DND-41 (cell line): ENCODE results near the gene RNFT2.

ENCODE experiments used
- ATAC-seq: fragments of 200-7000 bp; cut with Tn5 transposase; 3 replicates; pipeline ENCODE4 v1.9.1; 2021; ENCODE audit warnings: low read depth; ENCODE audit not compliant: insufficient read depth
- DNase-seq: peaks from one replicate; pipeline ENCODE4 v3.0.0-alpha.2; 2020
- H2AFZ ChIP-seq: 2 replicates; pipeline ENCODE4 v1.6.0; 2012; ENCODE audit warnings: low read depth, low read length
- H3K27ac ChIP-seq: 2 replicates; pipeline ENCODE4 v1.5.1; 2012; ENCODE audit warnings: low read length, inconsistent platforms
- H3K27me3 ChIP-seq: fragments of 200-600 bp; sonication (generic); 2 replicates; pipeline ENCODE4 v1.6.0; 2012; ENCODE audit warnings: low read length, mild to moderate bottlenecking, inconsistent platforms; ENCODE audit not compliant: insufficient read depth, poor library complexity
- H3K36me3 ChIP-seq: 2 replicates; pipeline ENCODE4 v1.5.1; 2012; ENCODE audit warnings: low read length, inconsistent platforms; ENCODE audit not compliant: insufficient read depth
- H3K4me1 ChIP-seq: 2 replicates; pipeline ENCODE4 v1.5.1; 2012; ENCODE audit warnings: mild to moderate bottlenecking, low read length; ENCODE audit not compliant: insufficient read depth
- H3K4me2 ChIP-seq: 2 replicates; pipeline ENCODE4 v1.6.0; 2012; ENCODE audit warnings: mild to moderate bottlenecking, moderate library complexity, low read length, inconsistent platforms; ENCODE audit not compliant: insufficient read depth
- H3K4me3 ChIP-seq, 2 experiments: fragments of 200-600 bp in 1 of 2; shearing (Covaris generic) in 1 of 2; 2 replicates each; pipeline ENCODE4 v1.5.1; 2012 to 2016; ENCODE audit warnings: inconsistent platforms in 2 of 2, low read length in 2 of 2, mild to moderate bottlenecking in 2 of 2, low read depth in 1 of 2, moderate library complexity in 1 of 2
- H3K79me2 ChIP-seq: 2 replicates; pipeline ENCODE4 v1.6.0; 2012; ENCODE audit warnings: low read length, inconsistent platforms; ENCODE audit not compliant: insufficient read depth
- H3K9ac ChIP-seq: 2 replicates; pipeline ENCODE4 v1.6.0; 2012; ENCODE audit warnings: low read depth, mild to moderate bottlenecking, inconsistent platforms, low read length, moderate library complexity
- H3K9me3 ChIP-seq: 2 replicates; pipeline ENCODE4 v1.5.1; 2012; ENCODE audit warnings: low read length, moderate library complexity, mild to moderate bottlenecking, inconsistent platforms; ENCODE audit not compliant: insufficient read depth, severe bottlenecking
- H4K20me1 ChIP-seq: 2 replicates; pipeline ENCODE4 v1.6.0; 2012; ENCODE audit warnings: low read length; ENCODE audit not compliant: insufficient read depth
- EZH2 ChIP-seq: IDR thresholded peaks from 3 replicates; pipeline ENCODE4 v1.6.1; 2012; ENCODE audit warnings: borderline replicate concordance, low read depth, mild to moderate bottlenecking, moderate library complexity, low read length, inconsistent platforms; ENCODE audit not compliant: severe bottlenecking
- TF ChIP-seq, protein P1 (sequence below): IDR thresholded peaks from 2 replicates; pipeline ENCODE4 v1.5.1; 2012; ENCODE audit warnings: borderline replicate concordance, low read length, moderate library complexity, mild to moderate bottlenecking; ENCODE audit not compliant: poor library complexity, severe bottlenecking; ENCODE audit errors: extremely low read depth

The RNFT2 gene

GRCh38 chr12:116864371-116865160 is 126.5 kb downstream of the RNFT2 start:
- H3K4me1 ChIP-seq = peaks cover 16% of the 10 kb centered on the region
- H3K9ac ChIP-seq = no peak overlapping the region
- no peaks in the 10 kb centered on the region for H3K79me2 ChIP-seq
- H2AFZ ChIP-seq = no peak overlapping the region
- H3K9me3 ChIP-seq = no peaks in the 10 kb centered on the region
- no peak overlapping the region for H3K4me3 ChIP-seq
- H3K4me2 ChIP-seq = no peak overlapping the region
- TF ChIP-seq, protein P1, sequence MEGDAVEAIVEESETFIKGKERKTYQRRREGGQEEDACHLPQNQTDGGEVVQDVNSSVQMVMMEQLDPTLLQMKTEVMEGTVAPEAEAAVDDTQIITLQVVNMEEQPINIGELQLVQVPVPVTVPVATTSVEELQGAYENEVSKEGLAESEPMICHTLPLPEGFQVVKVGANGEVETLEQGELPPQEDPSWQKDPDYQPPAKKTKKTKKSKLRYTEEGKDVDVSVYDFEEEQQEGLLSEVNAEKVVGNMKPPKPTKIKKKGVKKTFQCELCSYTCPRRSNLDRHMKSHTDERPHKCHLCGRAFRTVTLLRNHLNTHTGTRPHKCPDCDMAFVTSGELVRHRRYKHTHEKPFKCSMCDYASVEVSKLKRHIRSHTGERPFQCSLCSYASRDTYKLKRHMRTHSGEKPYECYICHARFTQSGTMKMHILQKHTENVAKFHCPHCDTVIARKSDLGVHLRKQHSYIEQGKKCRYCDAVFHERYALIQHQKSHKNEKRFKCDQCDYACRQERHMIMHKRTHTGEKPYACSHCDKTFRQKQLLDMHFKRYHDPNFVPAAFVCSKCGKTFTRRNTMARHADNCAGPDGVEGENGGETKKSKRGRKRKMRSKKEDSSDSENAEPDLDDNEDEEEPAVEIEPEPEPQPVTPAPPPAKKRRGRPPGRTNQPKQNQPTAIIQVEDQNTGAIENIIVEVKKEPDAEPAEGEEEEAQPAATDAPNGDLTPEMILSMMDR = no peak
- no peaks in the 10 kb centered on the region for H3K36me3 ChIP-seq
- no peaks in the 10 kb centered on the region for H4K20me1 ChIP-seq
- ATAC-seq = no peak
- H3K27ac ChIP-seq = no peak overlapping the region
- no peak for DNase-seq
- no peaks in the 10 kb centered on the region for H3K27me3 ChIP-seq

- no peak for ATAC-seq
These were observed 129.4 kb downstream of the RNFT2 start for GRCh38 chr12:116867523-116867922.

GRCh38 chr12:116870306-116870705 is 132.2 kb downstream of the RNFT2 start:
- H3K27ac ChIP-seq = no peak overlapping the region
- H3K4me3 ChIP-seq = no peak overlapping the region
- no peak overlapping the region for H3K9ac ChIP-seq
- no peaks in the 10 kb centered on the region for H3K36me3 ChIP-seq
- H3K4me1 ChIP-seq = peaks cover 7% of the 10 kb centered on the region; the same call in 1 of the 2 replicates
- TF ChIP-seq EZH2 = no peak
- TF ChIP-seq, protein P1 = no peak
- no peak overlapping the region for H2AFZ ChIP-seq
- H3K9me3 ChIP-seq = no peaks in the 10 kb centered on the region
- no peaks in the 10 kb centered on the region for H4K20me1 ChIP-seq
- peaks cover 5% of the 10 kb centered on the region for H3K27me3 ChIP-seq
- no peaks in the 10 kb centered on the region for H3K79me2 ChIP-seq
- no peak overlapping the region for H3K4me2 ChIP-seq
- DNase-seq = no peak
- no peak for ATAC-seq

More at GRCh38 chr12:116867523-116867922, 129.4 kb downstream of the RNFT2 start:
- no peak for DNase-seq
- no peak overlapping the region for H3K4me3 ChIP-seq
- no peaks in the 10 kb centered on the region for H3K9me3 ChIP-seq
- H3K36me3 ChIP-seq = no peaks in the 10 kb centered on the region
- H3K4me1 ChIP-seq = no peaks in the 10 kb centered on the region
- TF ChIP-seq EZH2 = no peak
- TF ChIP-seq, protein P1 = no peak
- no peak overlapping the region for H2AFZ ChIP-seq
- no peaks in the 10 kb centered on the region for H4K20me1 ChIP-seq
- H3K79me2 ChIP-seq = no peaks in the 10 kb centered on the region
- H3K9ac ChIP-seq = no peak overlapping the region
- H3K4me2 ChIP-seq = no peak overlapping the region
- no peak overlapping the region for H3K27ac ChIP-seq
- H3K27me3 ChIP-seq = no peaks in the 10 kb centered on the region
